GM23338 (cell line): ENCODE results near the gene GRM4. TPM values are rescaled to one million over a fixed set of nuclear protein-coding genes. Genes with fewer than 3 reads are reported as not detected.

Experiments
- ATAC-seq: fragments of 200-7000 bp; cut with Tn5 transposase; 3 replicates; pipeline ENCODE4 v1.9.1; 2020
- DNase-seq: peaks from one replicate; pipeline ENCODE4 v3.0.0-alpha.2; 2015; ENCODE audit warnings: low spot score
- H2AFZ ChIP-seq: fragments of 200-600 bp; sonication (generic); 2 replicates; pipeline ENCODE4 v1.8.0; 2016; ENCODE audit warnings: antibody characterized with exemption, mild to moderate bottlenecking, moderate library complexity
- H3F3A ChIP-seq: fragments of 200-600 bp; sonication (generic); replicated peaks from 2 replicates; pipeline ENCODE4 v1.8.0; 2017; ENCODE audit warnings: antibody characterized with exemption, mixed run types, low read depth
- H3K27ac ChIP-seq: fragments of 200-600 bp; sonication (generic); 2 replicates; pipeline ENCODE4 v1.6.1; 2016; ENCODE audit warnings: low read depth
- H3K27me3 ChIP-seq: fragments of 200-600 bp; sonication (generic); 2 replicates; pipeline ENCODE4 v1.8.0; 2016; ENCODE audit warnings: mild to moderate bottlenecking, mixed run types, moderate library complexity; ENCODE audit not compliant: insufficient read depth
- H3K36me3 ChIP-seq: fragments of 200-600 bp; sonication (generic); 2 replicates; pipeline ENCODE4 v1.8.0; 2016; ENCODE audit warnings: mild to moderate bottlenecking; ENCODE audit not compliant: insufficient read depth
- H3K4me1 ChIP-seq: fragments of 200-600 bp; sonication (generic); 2 replicates; pipeline ENCODE4 v1.8.0; 2016; ENCODE audit warnings: mild to moderate bottlenecking, moderate library complexity; ENCODE audit not compliant: insufficient read depth
- H3K4me2 ChIP-seq: fragments of 200-600 bp; sonication (generic); 2 replicates; pipeline ENCODE4 v1.7.1; 2017; ENCODE audit warnings: mixed run types
- H3K4me3 ChIP-seq: fragments of 200-600 bp; sonication (generic); 2 replicates; pipeline ENCODE4 v1.6.1; 2016; ENCODE audit warnings: mixed run types
- H3K79me2 ChIP-seq: fragments of 200-600 bp; sonication (generic); replicated peaks from 2 replicates; pipeline ENCODE4 v1.8.0; 2017; ENCODE audit warnings: mild to moderate bottlenecking; ENCODE audit not compliant: insufficient read depth
- H3K9me2 ChIP-seq: fragments of 200-600 bp; sonication (generic); 2 replicates; pipeline ENCODE4 v1.8.0; 2017; ENCODE audit not compliant: insufficient read depth
- H4K20me1 ChIP-seq: fragments of 200-600 bp; sonication (generic); replicated peaks from 2 replicates; pipeline ENCODE4 v1.8.0; 2017; ENCODE audit warnings: mild to moderate bottlenecking; ENCODE audit not compliant: insufficient read depth
- H3K27ac Mint-ChIP-seq: 2 replicates; pipeline ENCODE4 v1.8.0; 2020; ENCODE audit warnings: inconsistent platforms, mild to moderate bottlenecking, moderate library complexity, mixed read lengths
- H3K27me3 Mint-ChIP-seq: 3 replicates; pipeline ENCODE4 v1.8.0; 2022; ENCODE audit warnings: low read depth, mild to moderate bottlenecking, moderate library complexity, mixed read lengths, inconsistent platforms; ENCODE audit not compliant: insufficient read depth, poor library complexity
- H3K36me3 Mint-ChIP-seq: 3 replicates; pipeline ENCODE4 v1.8.0; 2021; ENCODE audit warnings: low read depth, mild to moderate bottlenecking, inconsistent platforms, moderate library complexity, mixed read lengths
- H3K4me1 Mint-ChIP-seq: 3 replicates; pipeline ENCODE4 v1.8.0; 2020; ENCODE audit warnings: mild to moderate bottlenecking, inconsistent platforms, mixed read lengths
- H3K4me3 Mint-ChIP-seq: 3 replicates; pipeline ENCODE4 v1.8.0; 2021; ENCODE audit warnings: moderate library complexity, mild to moderate bottlenecking, inconsistent platforms, mixed read lengths
- H3K9me3 Mint-ChIP-seq: 3 replicates; pipeline ENCODE4 v1.8.0; 2020; ENCODE audit warnings: moderate library complexity, mild to moderate bottlenecking, inconsistent platforms, mixed read lengths
- CTCF ChIP-seq, 2 experiments: fragments of 200-600 bp in 1 of 2; sonication (generic) in 1 of 2; conservative IDR thresholded peaks; 2 replicates each; pipeline versions ENCODE4 v1.5.1 to v1.6.1; 2016 to 2017; ENCODE audit warnings: antibody characterized with exemption in 2 of 2, low read depth in 2 of 2, mild to moderate bottlenecking in 2 of 2, moderate library complexity in 1 of 2
- EZH2 ChIP-seq: fragments of 200-600 bp; sonication (generic); IDR thresholded peaks from one replicate; pipeline ENCODE4 v1.8.0; 2017; ENCODE audit warnings: antibody characterized with exemption, mild to moderate bottlenecking, low read depth; ENCODE audit not compliant: unreplicated experiment
- STAT1 ChIP-seq: IDR thresholded peaks from one replicate; pipeline ENCODE4 v1.6.1; 2016; ENCODE audit warnings: antibody characterized with exemption; ENCODE audit not compliant: unreplicated experiment
- polyA plus RNA-seq: library from polyadenylated mRNA; unstranded; fragments of >200 nt; fragmentation: Nextera tagmentation; extraction: Ambion mirVana; gene quantifications from 2 replicates; pipeline ENCODE4 v1.2.1, GENCODE V29; 2016
- total RNA-seq: library from RNA; depleted of rRNA; stranded (reverse); fragments of >200 nt; shearing (Covaris generic); gene quantifications from 2 replicates; pipeline ENCODE4 v1.2.3, GENCODE V29; 2014
- TF ChIP-seq, protein P1 (sequence below): IDR thresholded peaks from one replicate; pipeline ENCODE4 v1.6.1; 2018; ENCODE audit warnings: antibody characterized with exemption; ENCODE audit not compliant: unreplicated experiment

GRM4 gene
- total and polyA plus RNA-seq, 2 experiments from 2014 or later = 7.0 to 30.6 TPM

DNA sequence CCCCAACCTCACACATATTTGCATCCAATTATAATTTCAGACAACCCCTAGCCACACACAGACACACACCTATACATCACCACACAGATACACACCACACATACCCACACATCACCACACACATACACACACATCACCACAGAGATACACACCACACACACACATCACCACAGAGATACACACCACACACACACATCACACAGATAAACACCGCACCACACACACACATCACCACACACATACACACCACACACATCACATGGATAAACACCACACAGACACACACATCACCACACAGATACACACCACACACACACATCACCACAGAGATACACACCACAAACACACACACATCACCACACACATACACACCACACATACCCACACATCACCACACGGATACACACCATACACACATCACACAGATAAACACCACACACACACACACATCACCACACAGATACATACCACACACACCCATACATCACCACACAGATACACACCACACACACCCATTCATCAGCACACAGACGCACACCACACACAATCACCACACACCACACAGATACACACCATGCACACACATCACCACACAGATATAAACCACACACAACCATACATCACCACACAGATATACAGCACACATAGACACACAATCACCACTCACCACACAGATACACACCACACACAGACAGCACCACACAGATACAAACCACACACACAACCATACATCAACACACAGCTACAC, 74.6 kb downstream of the GRM4 start:
- Histone ChIP-seq H4K20me1 (no peaks in the 10 kb centered on the region), H3K4me3 (no peak overlapping the region), H3K36me3 (no peaks in the 10 kb centered on the region), H3K4me1 (peaks cover 7% of the 10 kb centered on the region; the same call in 1 of the 2 replicates), H3F3A (peaks cover 21% of the 10 kb centered on the region), H3K9me2 (no peaks in the 10 kb centered on the region), H3K79me2 (no peaks in the 10 kb centered on the region), H3K4me2 (no peak overlapping the region), H2AFZ (no peak overlapping the region), H3K27me3 (no peaks in the 10 kb centered on the region), H3K27ac (no peak overlapping the region)
- no peaks in the 10 kb centered on the region for H3K9me3 Mint-ChIP-seq
- no peak for TF ChIP-seq STAT1
- TF ChIP-seq EZH2 = no peak
- TF ChIP-seq, protein P1, sequence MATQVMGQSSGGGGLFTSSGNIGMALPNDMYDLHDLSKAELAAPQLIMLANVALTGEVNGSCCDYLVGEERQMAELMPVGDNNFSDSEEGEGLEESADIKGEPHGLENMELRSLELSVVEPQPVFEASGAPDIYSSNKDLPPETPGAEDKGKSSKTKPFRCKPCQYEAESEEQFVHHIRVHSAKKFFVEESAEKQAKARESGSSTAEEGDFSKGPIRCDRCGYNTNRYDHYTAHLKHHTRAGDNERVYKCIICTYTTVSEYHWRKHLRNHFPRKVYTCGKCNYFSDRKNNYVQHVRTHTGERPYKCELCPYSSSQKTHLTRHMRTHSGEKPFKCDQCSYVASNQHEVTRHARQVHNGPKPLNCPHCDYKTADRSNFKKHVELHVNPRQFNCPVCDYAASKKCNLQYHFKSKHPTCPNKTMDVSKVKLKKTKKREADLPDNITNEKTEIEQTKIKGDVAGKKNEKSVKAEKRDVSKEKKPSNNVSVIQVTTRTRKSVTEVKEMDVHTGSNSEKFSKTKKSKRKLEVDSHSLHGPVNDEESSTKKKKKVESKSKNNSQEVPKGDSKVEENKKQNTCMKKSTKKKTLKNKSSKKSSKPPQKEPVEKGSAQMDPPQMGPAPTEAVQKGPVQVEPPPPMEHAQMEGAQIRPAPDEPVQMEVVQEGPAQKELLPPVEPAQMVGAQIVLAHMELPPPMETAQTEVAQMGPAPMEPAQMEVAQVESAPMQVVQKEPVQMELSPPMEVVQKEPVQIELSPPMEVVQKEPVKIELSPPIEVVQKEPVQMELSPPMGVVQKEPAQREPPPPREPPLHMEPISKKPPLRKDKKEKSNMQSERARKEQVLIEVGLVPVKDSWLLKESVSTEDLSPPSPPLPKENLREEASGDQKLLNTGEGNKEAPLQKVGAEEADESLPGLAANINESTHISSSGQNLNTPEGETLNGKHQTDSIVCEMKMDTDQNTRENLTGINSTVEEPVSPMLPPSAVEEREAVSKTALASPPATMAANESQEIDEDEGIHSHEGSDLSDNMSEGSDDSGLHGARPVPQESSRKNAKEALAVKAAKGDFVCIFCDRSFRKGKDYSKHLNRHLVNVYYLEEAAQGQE = no peak
- no peaks in the 10 kb centered on the region; the same call in 2 of the 3 replicates for H3K36me3 Mint-ChIP-seq
- H3K4me3 Mint-ChIP-seq = no peak overlapping the region
- no peak overlapping the region for H3K27ac Mint-ChIP-seq
- DNase-seq (no peak), ATAC-seq (no peak)
- peaks cover 9% of the 10 kb centered on the region for H3K27me3 Mint-ChIP-seq
- H3K4me1 Mint-ChIP-seq = peaks cover 16% of the 10 kb centered on the region; the same call in 2 of the 3 replicates

DNA sequence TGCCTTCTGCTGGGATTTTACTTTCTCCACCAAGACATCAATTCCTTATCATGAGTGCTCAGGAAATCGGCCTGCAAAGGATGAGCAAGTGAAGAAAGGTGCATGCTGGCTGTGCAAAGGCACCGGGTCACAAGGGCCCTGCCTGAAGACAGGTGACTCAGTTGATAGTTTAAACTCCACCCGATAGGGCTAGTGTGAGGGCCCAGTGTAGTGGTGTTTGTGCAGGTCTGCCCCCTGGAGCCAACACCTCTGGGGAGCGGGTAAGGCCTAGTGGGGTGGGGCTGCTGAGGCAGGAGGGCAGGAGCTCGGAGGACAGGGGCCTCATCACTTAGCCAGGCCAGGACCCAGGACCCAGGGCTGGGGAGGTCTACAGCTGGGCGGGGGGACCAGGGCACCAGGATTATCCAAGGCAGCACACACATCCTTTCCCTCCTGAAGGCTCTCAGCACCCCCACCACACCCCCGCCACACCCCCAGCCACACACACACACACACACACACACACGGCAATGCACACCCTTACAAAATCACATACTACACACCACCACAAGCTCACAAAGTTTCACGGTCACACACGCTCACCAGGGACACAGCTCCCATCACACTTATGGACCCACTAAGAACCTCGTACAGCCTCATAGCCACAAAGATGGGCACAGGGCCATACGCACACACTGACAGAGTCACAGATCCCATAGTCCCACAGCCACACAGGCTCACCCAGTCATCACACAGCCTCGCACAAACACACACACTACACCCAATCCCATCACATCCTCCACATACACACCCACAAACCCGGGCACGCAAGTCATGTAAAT, 75.4 kb downstream of the GRM4 start:
- Mint-ChIP-seq H3K36me3 (no peaks in the 10 kb centered on the region; the same call in 2 of the 3 replicates), H3K27ac (no peak overlapping the region), H3K9me3 (no peaks in the 10 kb centered on the region), H3K27me3 (peaks cover 9% of the 10 kb centered on the region), H3K4me1 (peaks cover 16% of the 10 kb centered on the region; the same call in 2 of the 3 replicates), H3K4me3 (no peak overlapping the region)
- 0 out of 4 replicates have a peak, but pooled peaks of 1 of the 2 experiments have one; percentile 11 for TF ChIP-seq CTCF (conservative IDR thresholded peaks at IDR 0.05; ENCODE audit: low read depth in 2 of 2)
- TF ChIP-seq, protein P1 = no peak
- Histone ChIP-seq H3F3A (peaks cover 21% of the 10 kb centered on the region), H3K27me3 (no peaks in the 10 kb centered on the region), H3K4me3 (no peak overlapping the region), H3K27ac (no peak overlapping the region), H2AFZ (no peak overlapping the region), H3K4me2 (no peak overlapping the region), H3K36me3 (no peaks in the 10 kb centered on the region), H4K20me1 (no peaks in the 10 kb centered on the region), H3K4me1 (peaks cover 7% of the 10 kb centered on the region; the same call in 1 of the 2 replicates), H3K9me2 (no peaks in the 10 kb centered on the region), H3K79me2 (no peaks in the 10 kb centered on the region)
- DNase-seq (no peak), ATAC-seq (no peak)
